ENCODE results near the gene NPIPB8.
"Not testable (repeated sequence)": the region's sequence is repeated elsewhere in the genome, so short reads cannot be mapped to it uniquely, and the experiment has no call there.

NPIPB8 gene

DNA sequence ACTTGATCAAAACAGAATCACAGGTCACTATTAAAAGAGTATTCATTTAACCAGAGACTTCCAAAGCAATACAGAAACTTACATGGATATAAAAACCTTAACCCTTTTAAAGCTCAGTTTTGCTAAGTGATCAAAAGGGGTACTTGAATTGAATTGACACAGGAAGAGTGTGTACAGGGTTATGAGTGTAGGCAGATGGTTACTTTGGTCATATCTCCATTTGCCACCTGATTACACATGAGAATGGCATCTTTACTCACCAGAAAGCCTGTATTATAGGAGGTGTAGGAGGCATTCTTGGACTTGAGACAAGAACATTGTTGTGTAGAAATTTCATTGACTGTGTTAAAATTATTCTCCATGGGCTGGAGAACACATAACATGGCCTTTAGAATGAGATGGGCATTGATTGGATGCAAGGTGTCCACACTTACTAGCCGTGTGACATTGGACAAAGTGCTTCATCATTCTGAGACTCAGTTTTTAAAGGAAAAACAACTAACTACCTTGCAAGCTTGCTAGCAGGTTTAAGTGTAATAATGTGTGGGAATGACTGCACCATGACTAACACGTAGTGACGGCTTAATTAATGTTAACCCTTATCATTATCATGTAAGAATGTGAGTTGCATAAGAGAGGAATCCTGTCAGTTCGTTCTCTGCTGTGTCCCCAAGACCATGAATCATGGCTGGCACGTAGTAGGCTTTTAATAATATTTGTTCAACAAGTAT, 1.6 kb upstream of the NPIPB8 start:
- DNase-seq: not testable (repeated sequence)

DNA sequence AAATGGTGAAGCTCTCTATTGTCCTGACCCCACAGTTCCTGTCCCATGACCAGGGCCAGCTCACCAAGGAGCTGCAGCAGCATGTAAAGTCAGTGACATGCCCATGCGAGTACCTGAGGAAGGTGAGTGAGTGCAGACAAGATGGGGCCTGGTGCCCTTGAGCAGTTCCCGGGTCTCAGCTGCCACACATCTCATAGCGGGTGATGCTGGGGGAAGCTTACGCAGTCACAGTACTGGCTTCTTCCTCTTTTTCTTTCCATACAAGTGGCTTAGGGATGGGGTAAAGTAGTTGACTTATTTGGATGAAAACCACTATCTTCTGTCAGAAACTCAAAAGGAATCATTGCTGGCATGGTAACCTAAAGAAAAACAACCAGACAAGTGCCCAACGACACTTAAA, 494 bp downstream of the NPIPB8 start:
- not testable (repeated sequence) for DNase-seq

DNA sequence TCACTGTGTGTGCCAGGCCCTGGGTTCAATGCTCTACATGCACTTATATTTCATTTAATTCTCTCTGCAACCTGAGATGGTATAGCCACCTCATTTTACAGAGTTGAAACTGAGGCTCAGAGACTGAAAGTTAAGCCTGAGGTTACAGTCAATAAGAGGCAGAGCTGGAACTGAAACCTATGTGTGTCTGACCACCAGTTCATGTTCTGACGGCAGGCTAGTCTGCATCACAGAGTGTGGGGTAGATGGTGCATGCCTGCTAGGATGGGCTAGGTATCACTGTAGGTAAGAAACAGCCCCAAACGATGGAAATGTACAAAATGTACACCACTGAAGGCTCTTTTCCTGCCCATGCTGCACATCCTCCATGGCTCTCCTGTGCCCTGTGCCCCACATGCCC, 2.1 kb downstream of the NPIPB8 start:
- DNase-seq: not testable (repeated sequence)

DNA sequence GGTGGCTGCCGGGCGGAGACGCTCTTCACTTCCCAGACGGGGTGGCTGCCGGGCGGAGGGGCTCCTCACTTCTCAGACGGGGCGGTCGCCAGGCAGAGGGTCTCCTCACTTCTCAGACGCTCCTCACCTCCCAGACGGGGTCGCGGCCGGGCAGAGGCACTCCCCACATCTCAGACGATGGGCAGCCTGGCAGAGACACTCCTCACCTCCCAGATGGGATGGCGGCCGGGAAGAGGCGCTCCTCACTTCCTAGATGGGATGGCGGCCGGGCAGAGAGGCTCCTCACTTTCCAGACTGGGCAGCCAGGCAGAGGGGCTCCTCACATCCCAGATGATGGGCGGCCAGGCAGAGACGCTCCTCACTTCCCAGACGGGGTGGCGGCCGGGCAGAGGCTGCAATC, 28.4 kb downstream of the NPIPB8 start:
- DNase-seq: not testable (repeated sequence)

DNA sequence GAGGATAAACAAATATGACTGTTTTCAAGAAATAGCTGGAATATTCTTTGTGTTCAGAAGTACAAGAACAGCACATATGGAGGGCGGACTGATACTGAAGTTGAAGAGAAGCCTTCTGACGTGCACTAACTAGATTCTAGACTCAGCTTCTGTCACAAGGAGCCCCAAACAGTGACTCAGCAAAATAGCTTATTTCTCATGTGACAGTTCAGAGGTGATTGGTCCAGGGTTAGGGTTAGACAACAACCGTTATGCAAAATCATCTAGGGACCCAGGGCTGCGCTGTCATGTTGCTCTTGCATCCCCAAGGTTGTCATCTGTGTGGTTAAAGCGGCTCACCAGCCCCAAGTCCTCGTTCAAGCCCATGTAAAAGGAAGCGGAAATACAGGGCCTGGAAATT, 29.6 kb downstream of the NPIPB8 start:
- DNase-seq: not testable (repeated sequence)

DNA sequence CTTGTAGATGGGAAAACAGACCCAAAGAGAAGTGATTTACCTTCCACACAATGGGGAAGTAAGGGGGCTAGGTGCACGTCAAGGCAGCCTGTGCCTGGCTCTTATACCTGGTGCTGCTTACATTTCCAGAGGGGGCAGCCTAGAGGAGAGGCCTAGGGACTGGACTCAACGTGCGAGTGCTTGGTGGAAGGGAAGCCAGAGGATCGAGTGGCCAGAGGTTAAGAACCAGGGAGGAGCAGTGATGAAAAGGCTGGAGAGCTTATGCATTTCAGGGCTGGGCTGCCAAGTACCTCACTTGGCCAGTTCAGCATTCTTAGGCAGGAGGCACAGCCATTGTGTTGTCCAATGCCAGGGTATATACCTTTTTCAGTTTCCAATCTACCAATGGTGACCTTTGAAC, 30.3 kb downstream of the NPIPB8 start:
- not testable (repeated sequence) for DNase-seq

DNA sequence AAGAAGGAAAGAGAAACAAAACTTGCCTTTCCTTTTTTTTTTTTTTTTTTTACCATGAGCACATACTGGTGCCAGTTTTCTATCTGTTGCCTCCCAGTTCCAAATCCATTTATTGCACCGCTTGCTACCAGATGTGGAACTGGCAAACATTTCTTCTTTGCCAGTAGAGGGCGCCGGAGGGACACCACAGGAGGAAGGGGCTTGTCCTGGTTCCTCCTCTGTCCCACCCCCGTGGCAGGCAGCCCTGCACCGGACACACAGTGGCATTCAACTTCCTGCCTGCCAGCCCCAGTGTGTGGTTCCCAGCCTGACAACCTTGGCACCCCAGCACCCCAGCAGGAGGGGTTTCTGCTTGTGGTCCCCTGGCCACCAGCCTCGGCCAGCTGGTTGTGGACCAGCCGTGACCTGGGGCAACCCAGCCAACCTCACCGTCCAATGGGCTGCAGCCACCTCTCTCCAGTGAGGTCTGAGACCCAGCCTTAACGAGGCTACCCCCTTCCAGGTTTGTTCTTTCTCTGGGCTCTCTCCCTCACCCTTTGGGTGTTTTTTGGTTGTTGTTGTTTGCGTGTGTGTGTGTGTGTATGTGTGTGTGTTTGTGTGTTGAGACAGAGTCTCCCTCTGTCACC, 50.6 kb downstream of the NPIPB8 start:
- not testable (repeated sequence) for DNase-seq

DNA sequence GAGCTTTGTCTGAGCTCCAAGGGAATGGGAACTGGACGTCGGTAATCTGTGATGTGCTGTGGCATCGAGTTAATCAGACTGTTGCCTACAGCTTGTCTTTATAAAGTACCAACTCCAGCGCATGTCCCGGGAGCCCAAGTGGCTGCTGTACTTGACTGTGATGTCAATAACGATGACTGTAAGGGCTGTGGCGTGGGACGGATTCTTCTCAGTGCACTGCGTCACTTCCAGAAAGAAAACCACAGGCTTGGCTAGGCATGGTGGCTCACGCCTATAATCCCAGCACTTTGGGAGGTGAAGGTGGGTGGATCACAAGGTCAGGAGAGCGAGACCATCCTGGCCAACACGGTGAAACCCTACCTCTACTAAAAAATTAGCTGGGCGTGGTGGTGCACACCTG, 51.6 kb downstream of the NPIPB8 start:
- DNase-seq: not testable (repeated sequence)

DNA sequence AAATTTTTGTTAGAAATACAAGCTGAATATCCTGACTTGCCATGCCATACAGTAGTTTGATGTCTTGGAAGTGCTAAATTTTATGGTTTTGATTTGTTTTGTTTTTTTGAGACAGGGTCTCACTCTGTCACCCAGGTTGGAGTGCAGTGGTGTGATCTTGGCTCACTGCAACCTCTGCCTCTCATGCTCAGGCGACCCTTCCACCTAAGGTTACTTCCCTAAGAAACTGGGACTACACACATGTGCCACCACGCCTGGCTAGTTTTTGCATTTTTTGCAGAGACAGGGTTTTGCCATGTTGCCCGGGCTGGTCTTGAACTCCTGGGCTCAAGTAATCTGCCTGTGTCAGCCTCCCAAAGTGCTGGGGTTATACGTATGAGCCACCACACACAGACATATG, 53.9 kb downstream of the NPIPB8 start:
- not testable (repeated sequence) for DNase-seq

DNA sequence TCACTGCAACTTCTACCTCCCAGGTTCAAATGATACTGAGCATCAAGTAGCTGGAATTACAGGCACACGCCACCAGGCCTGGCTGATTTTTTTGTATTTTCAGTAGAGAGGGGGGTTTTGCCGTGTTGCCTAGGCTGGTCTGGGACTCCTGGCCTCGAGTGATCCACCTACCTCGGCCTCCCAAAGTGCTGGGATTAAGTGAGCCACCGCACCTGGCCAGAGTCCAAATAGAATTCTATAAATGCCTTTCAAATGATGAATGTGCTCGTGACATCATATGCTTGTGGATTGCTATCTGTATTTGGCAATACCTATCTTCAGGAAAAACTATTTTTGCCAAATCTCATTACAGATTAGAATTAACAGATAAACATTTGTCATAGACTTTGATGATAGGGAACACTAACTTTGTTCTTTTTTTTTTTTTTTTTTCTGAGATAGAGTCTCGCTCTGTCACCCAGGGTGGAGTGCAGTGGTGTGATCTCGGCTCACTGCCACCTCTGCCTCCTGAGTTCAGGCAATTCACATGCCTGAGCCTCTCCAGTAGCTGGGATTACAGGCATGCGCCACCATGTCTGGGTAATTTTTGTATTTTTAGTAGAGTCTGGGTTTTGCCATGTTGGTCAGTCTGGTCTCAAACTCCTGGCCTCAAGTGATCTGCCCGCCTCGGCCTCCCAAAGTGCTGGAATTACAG, 55.5 kb downstream of the NPIPB8 start:
- not testable (repeated sequence) for DNase-seq

DNA sequence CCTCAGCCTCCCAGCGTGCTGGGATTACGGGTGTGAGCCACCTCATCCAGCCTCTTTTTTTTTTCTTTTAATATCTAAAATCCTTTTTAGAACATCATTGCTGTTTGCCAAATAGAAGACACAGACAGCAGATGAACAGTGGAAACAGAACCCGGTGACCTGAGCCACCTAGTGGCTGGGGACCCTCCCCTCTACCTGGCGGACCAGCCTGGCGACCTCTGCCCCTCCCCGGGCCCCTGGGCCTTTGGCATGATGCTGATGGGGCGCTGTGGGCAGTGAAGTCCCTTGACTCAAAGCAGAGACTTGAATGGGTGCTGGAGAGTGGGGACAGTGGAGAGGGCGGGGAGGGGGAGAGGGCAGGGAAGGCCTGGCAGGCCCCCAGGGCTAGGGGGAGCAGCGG, 61.9 kb downstream of the NPIPB8 start:
- not testable (repeated sequence) for DNase-seq

DNA sequence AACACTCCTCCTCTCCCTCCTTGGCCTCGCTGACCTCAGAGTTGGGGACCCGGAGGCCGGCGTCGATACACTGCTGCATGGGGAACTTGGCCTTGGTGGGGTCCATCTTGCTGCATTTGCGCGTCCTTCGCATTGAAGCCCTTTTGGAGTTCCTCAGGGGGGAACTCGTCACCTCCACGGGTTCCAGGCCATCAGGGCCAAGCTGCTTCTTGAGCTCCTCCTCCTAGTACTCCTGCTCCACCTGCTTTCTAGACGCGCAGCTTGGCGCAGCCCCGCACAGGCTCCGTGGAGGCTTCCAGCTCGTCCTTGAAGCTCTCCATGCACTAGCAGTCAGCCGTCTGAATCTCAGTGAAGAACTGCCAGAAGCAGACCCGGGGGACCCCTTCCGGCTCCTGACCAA, 62.5 kb downstream of the NPIPB8 start:
- not testable (repeated sequence) for DNase-seq

DNA sequence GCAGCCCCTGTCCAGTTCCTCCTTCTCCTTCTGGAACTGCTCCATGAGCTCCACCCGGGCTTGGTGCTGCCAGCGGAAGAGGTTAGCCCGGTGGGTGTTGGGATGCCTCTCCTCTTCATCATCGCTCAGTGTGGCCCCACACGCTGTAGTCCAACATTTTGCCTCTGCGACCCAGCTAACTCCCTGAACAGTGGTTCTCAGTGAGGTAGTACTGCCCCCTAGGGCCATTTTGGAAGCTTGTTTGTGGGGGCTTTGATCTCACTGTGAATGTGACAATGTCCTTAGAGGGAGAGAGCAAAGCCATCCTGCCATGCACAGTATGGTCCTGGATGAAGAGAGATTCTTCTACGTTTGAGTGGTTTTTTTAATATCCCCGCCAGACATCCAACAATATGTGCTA, 63.5 kb downstream of the NPIPB8 start:
- not testable (repeated sequence) for DNase-seq

DNA sequence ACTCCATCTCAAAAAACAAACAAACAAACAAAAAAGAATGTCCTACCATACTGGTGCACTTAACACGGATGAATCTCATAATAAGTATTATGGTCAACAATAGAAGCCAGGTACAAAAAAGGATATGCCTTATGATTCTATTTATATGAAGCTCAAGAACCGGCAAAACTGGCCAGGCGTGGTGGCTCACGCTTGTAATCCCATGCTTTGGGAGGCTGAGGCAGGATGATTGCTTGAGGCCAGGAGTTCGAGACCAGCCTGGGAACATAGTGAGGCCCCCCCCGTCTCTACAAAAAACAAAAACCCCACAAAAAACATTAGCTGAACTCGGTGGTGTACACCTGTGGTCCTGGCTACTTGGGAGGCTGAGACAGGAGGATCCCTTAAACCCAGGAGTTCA, 66.4 kb downstream of the NPIPB8 start:
- not testable (repeated sequence) for DNase-seq

All from activated CD4-positive, CD25-positive, alpha-beta regulatory T cell (primary cell).